HCT116 (cell line): Measurements from ENCODE around the gene THSD7B.

ENCODE experiments used
- EZH2 ChIP-seq: fragments of 200-600 bp; sonication (generic); IDR thresholded peaks from 2 replicates; pipeline ENCODE4 v1.6.1; 2017; ENCODE audit warnings: antibody characterized with exemption, mixed run types
- EZH2phosphoT487 ChIP-seq: fragments of 200-600 bp; IDR thresholded peaks from 2 replicates; pipeline ENCODE4 v1.6.1; 2018; ENCODE audit warnings: antibody characterized with exemption, borderline replicate concordance
- FOSL1 ChIP-seq: IDR thresholded peaks from 2 replicates; pipeline ENCODE4 v1.6.1; 2012; ENCODE audit warnings: low read depth
- JUND ChIP-seq: IDR thresholded peaks from 2 replicates; pipeline ENCODE4 v1.6.1; 2012
- POLR2A ChIP-seq: IDR thresholded peaks from 2 replicates; pipeline ENCODE4 v1.7.0; 2011; ENCODE audit warnings: borderline replicate concordance; ENCODE audit not compliant: insufficient read depth, insufficient read length; ENCODE audit errors: extremely low read depth
- POLR2AphosphoS5 ChIP-seq: IDR thresholded peaks from 2 replicates; pipeline ENCODE4 v1.6.1; 2011; ENCODE audit warnings: mild to moderate bottlenecking, low read depth, low read length, moderate library complexity
- SIN3A ChIP-seq: IDR thresholded peaks from 2 replicates; pipeline ENCODE4 v1.6.1; 2012; ENCODE audit warnings: low read depth
- YY1 ChIP-seq: IDR thresholded peaks from 2 replicates; pipeline ENCODE4 v1.6.1; 2011; ENCODE audit warnings: low read length, low read depth, moderate library complexity, mild to moderate bottlenecking; ENCODE audit not compliant: insufficient replicate concordance; ENCODE audit errors: extremely low read depth
- TF ChIP-seq, protein P1 (sequence below), 3 experiments: fragments of 200-600 bp in 1 of 3; sonication (generic) in 1 of 3; IDR thresholded peaks in 2 of 3; conservative IDR thresholded peaks in 1 of 3; 2 replicates each; pipeline ENCODE4 v1.5.1; 2012 to 2017; ENCODE audit warnings: low read depth in 2 of 3, low read length in 2 of 3, antibody characterized with exemption in 1 of 3, borderline replicate concordance in 1 of 3, control low read depth in 1 of 3, mild to moderate bottlenecking in 1 of 3, mixed read lengths in 1 of 3, mixed run types in 1 of 3, moderate library complexity in 1 of 3; ENCODE audit not compliant: insufficient read depth in 1 of 3
- TF ChIP-seq, protein P2 (sequence below): IDR thresholded peaks from 2 replicates; pipeline ENCODE4 v1.6.1; 2012
- TF ChIP-seq, protein P3 (sequence below): IDR thresholded peaks from 2 replicates; pipeline ENCODE4 v1.6.1; 2012; ENCODE audit warnings: low read depth
- TF ChIP-seq, protein P4 (sequence below): IDR thresholded peaks from 2 replicates; pipeline ENCODE4 v1.6.1; 2011; ENCODE audit warnings: mild to moderate bottlenecking, low read length, moderate library complexity; ENCODE audit not compliant: insufficient replicate concordance; ENCODE audit errors: extremely low read depth

DNA sequence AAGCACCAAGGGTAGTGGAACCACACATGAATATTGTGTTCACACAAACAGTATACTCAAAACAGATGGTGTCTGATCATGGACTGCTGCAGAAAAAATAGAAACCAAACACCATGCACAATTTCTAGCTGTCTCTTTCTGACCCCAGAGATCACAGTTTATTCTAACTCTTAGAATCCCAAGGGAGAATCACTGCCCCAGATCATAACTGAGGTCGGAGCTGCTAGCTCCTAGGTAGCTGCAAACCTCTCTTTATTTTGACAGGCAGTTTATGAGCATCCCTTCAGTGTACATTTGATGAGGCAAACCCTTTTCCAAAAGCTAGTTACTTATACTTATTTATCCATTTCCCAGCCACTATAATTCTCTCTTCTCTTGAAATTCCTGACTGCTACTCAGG lies 759.8 kb downstream of the THSD7B start:
- TF ChIP-seq, protein P1, sequence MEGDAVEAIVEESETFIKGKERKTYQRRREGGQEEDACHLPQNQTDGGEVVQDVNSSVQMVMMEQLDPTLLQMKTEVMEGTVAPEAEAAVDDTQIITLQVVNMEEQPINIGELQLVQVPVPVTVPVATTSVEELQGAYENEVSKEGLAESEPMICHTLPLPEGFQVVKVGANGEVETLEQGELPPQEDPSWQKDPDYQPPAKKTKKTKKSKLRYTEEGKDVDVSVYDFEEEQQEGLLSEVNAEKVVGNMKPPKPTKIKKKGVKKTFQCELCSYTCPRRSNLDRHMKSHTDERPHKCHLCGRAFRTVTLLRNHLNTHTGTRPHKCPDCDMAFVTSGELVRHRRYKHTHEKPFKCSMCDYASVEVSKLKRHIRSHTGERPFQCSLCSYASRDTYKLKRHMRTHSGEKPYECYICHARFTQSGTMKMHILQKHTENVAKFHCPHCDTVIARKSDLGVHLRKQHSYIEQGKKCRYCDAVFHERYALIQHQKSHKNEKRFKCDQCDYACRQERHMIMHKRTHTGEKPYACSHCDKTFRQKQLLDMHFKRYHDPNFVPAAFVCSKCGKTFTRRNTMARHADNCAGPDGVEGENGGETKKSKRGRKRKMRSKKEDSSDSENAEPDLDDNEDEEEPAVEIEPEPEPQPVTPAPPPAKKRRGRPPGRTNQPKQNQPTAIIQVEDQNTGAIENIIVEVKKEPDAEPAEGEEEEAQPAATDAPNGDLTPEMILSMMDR (IDR thresholded peaks at IDR 0.05 in 2 of 3, conservative IDR thresholded peaks at IDR 0.05 in 1 of 3; ENCODE audit: borderline replicate concordance in 1 of 3, insufficient read depth in 1 of 3, low read depth in 2 of 3, low read length in 2 of 3), result no peak
- TF ChIP-seq, protein P2, sequence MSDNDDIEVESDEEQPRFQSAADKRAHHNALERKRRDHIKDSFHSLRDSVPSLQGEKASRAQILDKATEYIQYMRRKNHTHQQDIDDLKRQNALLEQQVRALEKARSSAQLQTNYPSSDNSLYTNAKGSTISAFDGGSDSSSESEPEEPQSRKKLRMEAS, result no peak
- no peak for TF ChIP-seq POLR2A
- TF ChIP-seq EZH2, result no peak
- TF ChIP-seq JUND, result no peak
- no peak for TF ChIP-seq YY1
- TF ChIP-seq, protein P3, sequence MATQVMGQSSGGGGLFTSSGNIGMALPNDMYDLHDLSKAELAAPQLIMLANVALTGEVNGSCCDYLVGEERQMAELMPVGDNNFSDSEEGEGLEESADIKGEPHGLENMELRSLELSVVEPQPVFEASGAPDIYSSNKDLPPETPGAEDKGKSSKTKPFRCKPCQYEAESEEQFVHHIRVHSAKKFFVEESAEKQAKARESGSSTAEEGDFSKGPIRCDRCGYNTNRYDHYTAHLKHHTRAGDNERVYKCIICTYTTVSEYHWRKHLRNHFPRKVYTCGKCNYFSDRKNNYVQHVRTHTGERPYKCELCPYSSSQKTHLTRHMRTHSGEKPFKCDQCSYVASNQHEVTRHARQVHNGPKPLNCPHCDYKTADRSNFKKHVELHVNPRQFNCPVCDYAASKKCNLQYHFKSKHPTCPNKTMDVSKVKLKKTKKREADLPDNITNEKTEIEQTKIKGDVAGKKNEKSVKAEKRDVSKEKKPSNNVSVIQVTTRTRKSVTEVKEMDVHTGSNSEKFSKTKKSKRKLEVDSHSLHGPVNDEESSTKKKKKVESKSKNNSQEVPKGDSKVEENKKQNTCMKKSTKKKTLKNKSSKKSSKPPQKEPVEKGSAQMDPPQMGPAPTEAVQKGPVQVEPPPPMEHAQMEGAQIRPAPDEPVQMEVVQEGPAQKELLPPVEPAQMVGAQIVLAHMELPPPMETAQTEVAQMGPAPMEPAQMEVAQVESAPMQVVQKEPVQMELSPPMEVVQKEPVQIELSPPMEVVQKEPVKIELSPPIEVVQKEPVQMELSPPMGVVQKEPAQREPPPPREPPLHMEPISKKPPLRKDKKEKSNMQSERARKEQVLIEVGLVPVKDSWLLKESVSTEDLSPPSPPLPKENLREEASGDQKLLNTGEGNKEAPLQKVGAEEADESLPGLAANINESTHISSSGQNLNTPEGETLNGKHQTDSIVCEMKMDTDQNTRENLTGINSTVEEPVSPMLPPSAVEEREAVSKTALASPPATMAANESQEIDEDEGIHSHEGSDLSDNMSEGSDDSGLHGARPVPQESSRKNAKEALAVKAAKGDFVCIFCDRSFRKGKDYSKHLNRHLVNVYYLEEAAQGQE, result no peak
- TF ChIP-seq SIN3A, result no peak
- TF ChIP-seq POLR2AphosphoS5, result no peak
- no peak for TF ChIP-seq FOSL1
- TF ChIP-seq, protein P4, sequence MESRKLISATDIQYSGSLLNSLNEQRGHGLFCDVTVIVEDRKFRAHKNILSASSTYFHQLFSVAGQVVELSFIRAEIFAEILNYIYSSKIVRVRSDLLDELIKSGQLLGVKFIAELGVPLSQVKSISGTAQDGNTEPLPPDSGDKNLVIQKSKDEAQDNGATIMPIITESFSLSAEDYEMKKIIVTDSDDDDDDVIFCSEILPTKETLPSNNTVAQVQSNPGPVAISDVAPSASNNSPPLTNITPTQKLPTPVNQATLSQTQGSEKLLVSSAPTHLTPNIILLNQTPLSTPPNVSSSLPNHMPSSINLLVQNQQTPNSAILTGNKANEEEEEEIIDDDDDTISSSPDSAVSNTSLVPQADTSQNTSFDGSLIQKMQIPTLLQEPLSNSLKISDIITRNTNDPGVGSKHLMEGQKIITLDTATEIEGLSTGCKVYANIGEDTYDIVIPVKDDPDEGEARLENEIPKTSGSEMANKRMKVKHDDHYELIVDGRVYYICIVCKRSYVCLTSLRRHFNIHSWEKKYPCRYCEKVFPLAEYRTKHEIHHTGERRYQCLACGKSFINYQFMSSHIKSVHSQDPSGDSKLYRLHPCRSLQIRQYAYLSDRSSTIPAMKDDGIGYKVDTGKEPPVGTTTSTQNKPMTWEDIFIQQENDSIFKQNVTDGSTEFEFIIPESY, result no peak
- TF ChIP-seq EZH2phosphoT487, result no peak
